HL-60/S4 treated with retinoic acid at 250 ng/mL for 4 days and 3 days (cell line): ENCODE data around the gene PRSS8.

Experiments used
- in situ Hi-C: fragments of 300-500 bp; cut with MboI; formaldehyde crosslinking; loops from 2 replicates; pipeline ENCODE4 v1.7.0; 2022; ENCODE audit warnings: low sequenced_read_pairs

PRSS8 gene

DNA sequence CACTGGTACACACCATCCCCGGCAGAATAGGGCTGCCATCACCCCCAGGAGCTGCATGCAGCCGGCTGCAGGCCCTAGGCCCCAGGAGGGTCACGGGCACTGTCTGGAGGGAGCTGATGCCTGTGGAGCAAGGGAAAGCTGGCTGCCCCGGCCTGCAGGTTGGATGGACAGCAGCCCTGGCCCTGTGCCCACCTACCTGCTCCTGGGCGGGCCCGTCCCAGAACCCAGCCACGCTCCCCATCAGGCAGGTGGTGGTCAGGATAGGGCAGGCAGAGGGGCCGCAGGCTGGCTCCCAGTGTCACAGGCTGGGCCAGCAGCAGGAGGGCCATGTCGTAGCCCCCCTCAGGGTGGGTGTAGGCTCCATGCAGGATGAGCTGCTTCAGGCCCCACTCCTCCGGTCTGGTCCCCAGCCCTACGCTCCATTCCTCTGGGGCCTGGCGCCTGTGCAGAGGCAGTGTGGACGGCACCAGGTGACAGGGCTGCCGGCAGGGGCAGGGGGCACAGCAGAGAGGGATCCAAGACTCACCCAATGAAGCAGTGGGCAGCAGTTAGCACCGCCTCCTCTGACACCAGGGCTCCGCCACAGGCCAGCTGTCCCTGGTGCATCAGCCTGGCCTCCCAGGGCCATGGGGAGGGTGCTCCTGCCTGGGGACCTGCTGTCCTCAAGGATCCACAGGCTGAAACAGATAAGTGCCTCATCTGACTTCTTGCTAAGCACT lies 50.8 kb downstream of the PRSS8 start:
- in situ Hi-C loops = loop anchor here (25.0 kb wide), 1 partner anchor 778 kb away; the partner anchor contains the start of gene ZNF267

DNA sequence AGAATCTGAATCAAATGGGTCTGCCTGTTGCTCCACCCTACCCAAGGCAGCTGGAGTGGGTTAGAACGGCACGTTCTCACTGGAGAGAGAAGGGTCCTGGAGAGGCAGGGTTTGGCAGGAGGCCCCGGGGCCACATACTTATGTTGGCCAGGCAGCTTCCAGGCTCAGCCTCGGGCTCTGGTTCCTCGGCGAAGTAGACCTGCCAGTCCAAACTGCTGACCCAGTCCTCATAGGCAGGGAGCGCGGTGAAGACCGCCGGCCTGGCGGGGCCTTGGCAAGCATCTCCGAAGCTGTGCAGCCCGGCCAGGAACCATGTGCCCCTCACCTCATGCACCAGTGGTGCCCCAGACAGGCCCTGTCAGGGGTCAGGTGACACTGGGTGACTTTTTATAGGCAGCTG lies 51.5 kb downstream of the PRSS8 start:
- in situ Hi-C loops = loop anchor here (25.0 kb wide), 1 partner anchor 778 kb away; the partner anchor contains the start of gene ZNF267

DNA sequence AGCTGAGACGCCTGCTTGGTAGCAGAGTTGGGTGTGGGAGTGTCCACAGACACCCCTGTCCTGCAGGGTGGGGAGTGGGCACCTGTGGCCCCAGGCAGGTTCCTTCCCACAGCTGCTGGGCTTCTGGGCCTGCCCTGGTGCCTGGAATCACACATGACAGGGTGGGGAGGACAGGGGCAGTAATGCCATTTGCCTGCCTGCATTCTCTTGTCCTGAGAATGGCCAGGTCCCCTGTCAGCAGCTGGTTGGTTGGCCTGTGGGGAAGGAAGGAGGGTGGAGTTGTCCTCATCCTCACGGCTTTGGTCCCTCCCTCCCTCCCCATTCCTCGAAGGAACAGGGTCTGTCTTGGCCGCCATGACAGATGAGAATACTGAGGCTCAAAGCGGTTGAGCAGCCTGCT lies 52.0 kb downstream of the PRSS8 start:
- in situ Hi-C loops = loop anchor here (25.0 kb wide), 1 partner anchor 779 kb away; the partner anchor contains the start of gene ZNF267

DNA sequence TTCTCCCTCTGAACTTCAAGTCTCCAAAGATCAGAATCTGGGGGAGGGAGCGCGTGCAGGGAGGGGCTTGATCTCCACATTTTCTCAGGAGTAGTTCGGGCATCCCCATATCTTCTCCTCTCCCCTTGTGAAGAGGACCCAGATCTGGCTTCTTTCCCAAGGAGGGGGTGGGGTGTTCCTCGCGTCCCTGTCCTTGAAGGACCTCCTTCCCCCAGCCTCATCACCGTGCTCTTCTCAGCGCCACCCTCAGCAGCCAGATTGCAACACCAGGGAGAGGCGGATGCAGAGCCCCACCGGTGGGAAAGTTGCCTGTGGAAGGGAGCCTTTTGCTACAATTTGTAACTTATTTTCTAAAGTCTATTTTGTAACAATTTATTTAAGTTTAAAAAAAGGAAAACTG lies 52.4 kb downstream of the PRSS8 start:
- in situ Hi-C loops = loop anchor here (25.0 kb wide), 1 partner anchor 779 kb away; the partner anchor contains the start of gene ZNF267

DNA sequence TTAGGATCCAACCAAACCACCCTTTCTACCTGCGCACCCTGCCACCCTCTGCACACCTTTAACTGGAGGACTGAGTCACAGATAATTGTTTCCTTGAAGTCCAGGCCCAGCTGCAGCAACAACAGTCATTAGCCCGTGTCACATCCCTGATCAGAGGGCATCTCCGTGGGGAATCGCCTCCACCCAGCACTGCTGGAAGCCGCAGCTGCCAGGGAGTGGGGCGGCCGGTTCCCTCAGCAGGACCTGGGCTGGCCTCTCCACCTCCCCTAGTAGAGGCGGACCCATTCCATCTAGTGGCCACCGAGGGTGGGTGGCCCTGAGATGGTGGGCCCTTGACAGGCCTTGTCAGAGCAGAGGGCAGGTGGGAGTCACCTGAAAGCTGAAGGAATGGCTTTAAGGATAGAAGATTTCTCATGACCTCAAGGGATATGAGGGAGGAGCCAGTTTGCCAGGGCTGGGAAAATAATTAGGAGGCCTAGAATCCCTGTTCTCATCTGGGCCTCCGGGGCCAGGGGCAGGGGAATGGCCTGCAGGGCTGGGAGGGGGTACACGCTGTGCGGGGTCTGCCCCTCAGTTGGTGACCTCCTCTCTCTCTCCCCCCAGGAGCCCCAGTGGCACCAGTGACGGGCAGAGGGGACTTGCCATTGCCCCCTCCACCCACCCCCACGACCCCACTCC lies 53.0 kb downstream of the PRSS8 start:
- in situ Hi-C loops = loop anchor here (25.0 kb wide), 1 partner anchor 780 kb away; the partner anchor contains the start of gene ZNF267
